ENCODE measurements around the gene LMF1. TPM values are rescaled to one million over a fixed set of nuclear protein-coding genes. Genes with fewer than 3 reads are reported as not detected.

LMF1 gene
- total and polyA plus RNA-seq, 9 of the 15 experiments (the other 6 are each of a cell fraction or from before 2014, with no cell fraction given), result 0.11 to 1.6 (median 0.55) TPM; not detected in 1

DNA sequence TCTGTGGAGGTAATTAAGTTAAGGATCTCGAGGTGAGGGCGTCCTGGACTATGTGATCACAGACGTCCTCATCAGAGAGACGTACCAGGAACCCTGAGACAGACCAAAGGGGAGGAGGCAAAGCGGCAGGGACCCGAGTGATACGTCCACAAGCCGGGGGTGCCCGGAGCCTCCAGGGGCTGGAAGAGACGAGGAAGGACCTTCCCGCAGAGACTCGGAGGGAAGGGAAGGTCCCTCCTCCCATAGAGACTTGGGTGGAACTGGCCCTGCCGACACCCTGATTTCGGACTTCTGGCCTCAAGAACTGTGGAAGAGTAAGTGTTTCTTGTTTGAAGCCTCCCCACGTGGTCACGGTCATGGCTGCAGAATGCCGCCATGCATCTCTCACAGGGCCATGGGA is 30.8 kb downstream of the LMF1 start:
- Histone ChIP-seq H3K4me1 (replicated peaks in 1 of 2; ENCODE audit: control insufficient read depth in 2 of 2, insufficient read depth in 2 of 2, low read length in 2 of 2) (peaks cover 0 to 13% of the 10 kb centered on the region in 2 experiments; a peak in 1 of 5 replicates), H3K27ac (ENCODE audit: extremely low read depth, low read depth, low read length) (no peak overlapping the region), H4K20me1 (replicated peaks; ENCODE audit: control insufficient read depth, insufficient read depth, low read length) (peaks cover 4% of the 10 kb centered on the region), H3K9ac (ENCODE audit: insufficient read depth in 1 of 2, low read depth in 2 of 2, low read length in 2 of 2) (no peak overlapping the region), H3K4me2 (ENCODE audit: insufficient read depth, low read length) (no peak overlapping the region), H3K4me3 (no peak overlapping the region), H2AFZ (ENCODE audit: low read depth, low read length) (no peak overlapping the region), H3K36me3 (ENCODE audit: control insufficient read depth, insufficient read depth, low read length) (no peaks in the 10 kb centered on the region), H3K9me3 (replicated peaks; ENCODE audit: control insufficient read depth, insufficient read depth, low read depth, low read length) (no peaks in the 10 kb centered on the region), H3K9me1 (ENCODE audit: control insufficient read depth, insufficient read depth, low read length) (no peaks in the 10 kb centered on the region), H3K79me2 (ENCODE audit: control insufficient read depth, insufficient read depth, low read length) (no peaks in the 10 kb centered on the region), H3K27me3 (ENCODE audit: control insufficient read depth in 2 of 2, insufficient read depth in 2 of 2, low read length in 2 of 2) (peaks cover 63 to 69% of the 10 kb centered on the region in 2 experiments)
- FAIRE-seq, result no peak
- in situ Hi-C loops (cut with MboI), result no loop called here
- 2% methylated on average over 16 of the region's 17 CpGs for WGBS (ENCODE audit: insufficient coverage, low coverage, missing lambda C conversion rate)
- no peak for DNase-seq (ENCODE audit: extremely low read depth in 1 of 4, low spot score in 3 of 4)
- ChIA-PET POLR2A (no interaction called here), CTCF (ENCODE audit: low intra/inter-chr PET ratio) (no interaction called here)
- intact Hi-C loops (cut with micrococcal nuclease), result no loop called here
- TF ChIP-seq L3MBTL2 (IDR thresholded peaks at IDR 0.05), result 0 out of 2 replicates have a peak, but pooled peaks have one; percentile 22
- TF ChIP-seq CEBPG (CRISPR knock-in tag; IDR thresholded peaks at IDR 0.05), result no peak
- no peak for TF ChIP-seq CEBPG (tag; conservative IDR thresholded peaks at IDR 0.05 in 1 of 2, IDR thresholded peaks at IDR 0.05 in 1 of 2)
- TF ChIP-seq USF1 (CRISPR knock-in tag; IDR thresholded peaks at IDR 0.05), result peak; percentile 28; the same call in 1 of the 2 replicates
- 0 out of 4 replicates have a peak, but pooled peaks of 1 of the 2 experiments have one; percentile 25 for TF ChIP-seq UBTF (IDR thresholded peaks at IDR 0.05; ENCODE audit: borderline replicate concordance in 1 of 2, low read depth in 2 of 2, low read length in 2 of 2)
- peak in 1 of 2 experiments; percentile 40 for TF ChIP-seq E2F6 (IDR thresholded peaks at IDR 0.05; ENCODE audit: borderline replicate concordance in 1 of 2, extremely low read depth in 1 of 2, insufficient read depth in 1 of 2, insufficient read length in 1 of 2, low read depth in 1 of 2, low read length in 1 of 2, poor library complexity in 1 of 2, severe bottlenecking in 1 of 2)
- no peak for TF ChIP-seq SLC30A9 (CRISPR knock-in tag; IDR thresholded peaks at IDR 0.05)
- TF ChIP-seq ELF4 (CRISPR knock-in tag; IDR thresholded peaks at IDR 0.05), result no peak
- no peak for TF ChIP-seq POLR2H (tag; IDR thresholded peaks at IDR 0.05; ENCODE audit: low read depth)
- no peak for TF ChIP-seq SREBF2 (CRISPR knock-in tag; IDR thresholded peaks at IDR 0.05)
- TF ChIP-seq, protein P1, sequence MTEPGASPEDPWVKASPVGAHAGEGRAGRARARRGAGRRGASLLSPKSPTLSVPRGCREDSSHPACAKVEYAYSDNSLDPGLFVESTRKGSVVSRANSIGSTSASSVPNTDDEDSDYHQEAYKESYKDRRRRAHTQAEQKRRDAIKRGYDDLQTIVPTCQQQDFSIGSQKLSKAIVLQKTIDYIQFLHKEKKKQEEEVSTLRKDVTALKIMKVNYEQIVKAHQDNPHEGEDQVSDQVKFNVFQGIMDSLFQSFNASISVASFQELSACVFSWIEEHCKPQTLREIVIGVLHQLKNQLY (CRISPR knock-in tag; conservative IDR thresholded peaks at IDR 0.05), result no peak
- no peak for ATAC-seq
- no TSS peak for BruUV-seq (replicated peaks)

Data from K562 (cell line).